ENCODE data around the gene AGBL4.

Gene AGBL4

GRCh38 chr1:48875552-48876329, 1148.0 kb downstream of the AGBL4 start:
- no peak for TF ChIP-seq CTCF (IDR thresholded peaks at IDR 0.05)
- Histone ChIP-seq H3K27me3 (no peaks in the 10 kb centered on the region), H3K9me3 (no peaks in the 10 kb centered on the region), H3K36me3 (no peaks in the 10 kb centered on the region), H3K4me3 (ENCODE audit: low read depth in 1 of 2, low read length in 1 of 2) (no peak overlapping the region), H3K27ac (no peak overlapping the region), H3K4me1 (ENCODE audit: control insufficient read depth in 1 of 2, insufficient read depth in 1 of 2, low read depth in 1 of 2, low read length in 1 of 2) (no peaks in the 10 kb centered on the region)

GRCh38 chr1:48873944-48874343, 1149.8 kb downstream of the AGBL4 start:
- Histone ChIP-seq H3K36me3 (no peaks in the 10 kb centered on the region), H3K9me3 (no peaks in the 10 kb centered on the region), H3K4me1 (ENCODE audit: control insufficient read depth in 1 of 2, insufficient read depth in 1 of 2, low read depth in 1 of 2, low read length in 1 of 2) (no peaks in the 10 kb centered on the region), H3K4me3 (ENCODE audit: low read depth in 1 of 2, low read length in 1 of 2) (no peak overlapping the region), H3K27ac (no peak overlapping the region), H3K27me3 (no peaks in the 10 kb centered on the region)
- no peak for TF ChIP-seq CTCF (IDR thresholded peaks at IDR 0.05)

GRCh38 chr1:48870596-48870995, 1153.2 kb downstream of the AGBL4 start:
- H3K4me3 ChIP-seq (ENCODE audit: low read depth in 1 of 2, low read length in 1 of 2), result no peak overlapping the region
- TF ChIP-seq CTCF (IDR thresholded peaks at IDR 0.05), result no peak
- H3K4me1 ChIP-seq (ENCODE audit: control insufficient read depth in 1 of 2, insufficient read depth in 1 of 2, low read depth in 1 of 2, low read length in 1 of 2), result no peaks in the 10 kb centered on the region
- no peaks in the 10 kb centered on the region for H3K36me3 ChIP-seq
- no peaks in the 10 kb centered on the region for H3K9me3 ChIP-seq
- H3K27ac ChIP-seq, result no peak overlapping the region
- H3K27me3 ChIP-seq, result no peaks in the 10 kb centered on the region

- H3K27ac ChIP-seq, result no peak overlapping the region
Measured at GRCh38 chr1:48869116-48869893, 1154.4 kb downstream of the AGBL4 start.

GRCh38 chr1:48864913-48865312, 1158.8 kb downstream of the AGBL4 start:
- Histone ChIP-seq H3K9me3 (no peaks in the 10 kb centered on the region), H3K4me1 (ENCODE audit: control insufficient read depth in 1 of 2, insufficient read depth in 1 of 2, low read depth in 1 of 2, low read length in 1 of 2) (no peaks in the 10 kb centered on the region), H3K4me3 (ENCODE audit: low read depth in 1 of 2, low read length in 1 of 2) (no peak overlapping the region), H3K36me3 (no peaks in the 10 kb centered on the region), H3K27ac (no peak overlapping the region), H3K27me3 (peaks cover 13% of the 10 kb centered on the region)
- no peak for TF ChIP-seq CTCF (IDR thresholded peaks at IDR 0.05)

More at GRCh38 chr1:48869116-48869893, 1154.4 kb downstream of the AGBL4 start:
- Histone ChIP-seq H3K9me3 (no peaks in the 10 kb centered on the region), H3K4me3 (ENCODE audit: low read depth in 1 of 2, low read length in 1 of 2) (no peak overlapping the region), H3K27me3 (peaks cover 10% of the 10 kb centered on the region), H3K4me1 (ENCODE audit: control insufficient read depth in 1 of 2, insufficient read depth in 1 of 2, low read depth in 1 of 2, low read length in 1 of 2) (no peaks in the 10 kb centered on the region), H3K36me3 (no peaks in the 10 kb centered on the region)
- TF ChIP-seq CTCF (IDR thresholded peaks at IDR 0.05), result no peak

All from neutrophil (primary cell).